ENCODE measurements around the gene DUSP15. TPM values are rescaled to one million over a fixed set of nuclear protein-coding genes. Genes with fewer than 3 reads are reported as not detected.
A peak's percentile ranks its signal among the peaks of the same experiment; 100 is the strongest.

The DUSP15 gene
- total and polyA plus RNA-seq, 2 of the 8 experiments (the other 6 are each of a cell fraction or from before 2014, with no cell fraction given) = 0.91 to 3.2 TPM

GRCh38 chr20:31906001-31906400, 35.7 kb upstream of the DUSP15 start:
- no peaks in the 10 kb centered on the region; the same call in 1 of the 2 replicates for H3K23me2 ChIP-seq (ENCODE audit: low read depth, low read length)
- DNase-seq (ENCODE audit: low read depth in 1 of 2, low spot score in 2 of 2) = no peak
- peak overlapping the region; percentile 4 to 45; a peak in 2 of 4 replicates for H3K4me2 ChIP-seq (ENCODE audit: insufficient read depth in 1 of 2, low read depth in 2 of 2, low read length in 2 of 2)
- peak overlapping the region; percentile 88; the same call in 1 of the 2 replicates for H2BK15ac ChIP-seq (ENCODE audit: low read length)
- H3K4me1 ChIP-seq (replicated peaks in 1 of 4; ENCODE audit: control insufficient read depth in 3 of 4, insufficient read depth in 4 of 4, low read length in 3 of 4) = peaks cover under 1 to 14% (median 11%) of the 10 kb centered on the region in 4 experiments
- WGBS, 2 experiments (ENCODE audit: extremely low coverage in 1 of 2, insufficient coverage in 1 of 2, insufficient read length in 1 of 2, insufficient replicate concordance in 2 of 2, low coverage in 1 of 2, low lambda C conversion rate in 2 of 2, missing lambda C conversion rate in 1 of 2) = 61% methylated on average over 5 of the region's 5 CpGs; no CpG with 5 or more reads in 1 of the 2 experiments
- H3K79me1 ChIP-seq (ENCODE audit: low read depth, low read length) = no peaks in the 10 kb centered on the region
- H2AFZ ChIP-seq (ENCODE audit: low read length) = peak overlapping the region; percentile 7; the same call in 1 of the 2 replicates
- H3K36me3 ChIP-seq (ENCODE audit: control insufficient read depth in 2 of 4, insufficient read depth in 4 of 4, low read length in 3 of 4) = no peaks in the 10 kb centered on the region
- peak overlapping the region; percentile 71; the same call in 1 of the 2 replicates for H2BK5ac ChIP-seq (ENCODE audit: low read depth, low read length)
- ChIA-PET CTCF (ENCODE audit: partially characterized antibody) (interaction anchor here (1.1 to 1.7 kb wide), 3 partner anchors 14 to 59 kb away, joined by 4 to 8 read pairs (median 4); no protein-coding TSS in a partner anchor), POLR2A (ENCODE audit: partially characterized antibody) (interaction anchor here (1.0 to 1.5 kb wide), 3 partner anchors 9 to 20 kb away, joined by 3 to 4 read pairs (median 3); no protein-coding TSS in a partner anchor)
- H3K14ac ChIP-seq (ENCODE audit: insufficient read length) = no peak overlapping the region
- peak overlapping the region in 1 of 4 experiments; percentile 29; a peak in 1 of 8 replicates for H3K4me3 ChIP-seq (ENCODE audit: extremely low read depth in 1 of 4, insufficient read depth in 2 of 4, low read depth in 3 of 4, low read length in 4 of 4)
- peak; percentile 80 for FAIRE-seq
- H4K8ac ChIP-seq (ENCODE audit: extremely low read depth, insufficient read depth, low read length) = no peak overlapping the region
- H3K4ac ChIP-seq (replicated peaks; ENCODE audit: insufficient read length, low read depth, low read length) = no peak overlapping the region
- peak overlapping the region; percentile 40; the same call in 1 of the 2 replicates for H2AK5ac ChIP-seq (ENCODE audit: low read depth, low read length)
- H3K18ac ChIP-seq (ENCODE audit: extremely low read depth, low read length) = peak overlapping the region; percentile 90; the same call in 1 of the 2 replicates
- no peaks in the 10 kb centered on the region for H3K9me3 ChIP-seq (ENCODE audit: insufficient read depth in 2 of 2, low read depth in 1 of 2, low read length in 1 of 2)
- peak overlapping the region in 2 of 4 experiments; percentile 17 to 45; a peak in 3 of 7 replicates for H3K9ac ChIP-seq (replicated peaks in 1 of 4; ENCODE audit: extremely low read depth in 1 of 4, low read depth in 3 of 4, low read length in 3 of 4)
- H2BK120ac ChIP-seq (replicated peaks; ENCODE audit: low read depth, low read length) = peak overlapping the region; percentile 77
- H4K5ac ChIP-seq (ENCODE audit: insufficient read length, low read depth, low read length) = no peak overlapping the region
- H3K79me2 ChIP-seq (ENCODE audit: control insufficient read depth in 1 of 2, insufficient read depth in 2 of 2, low read length in 2 of 2) = no peaks in the 10 kb centered on the region
- peak overlapping the region; percentile 99 for H2BK20ac ChIP-seq (ENCODE audit: low read length)
- no peak overlapping the region for H4K91ac ChIP-seq (replicated peaks; ENCODE audit: insufficient read length, low read length)
- no peak overlapping the region for H3K23ac ChIP-seq (ENCODE audit: insufficient read length)
- no peaks in the 10 kb centered on the region for H4K20me1 ChIP-seq (replicated peaks in 1 of 2; ENCODE audit: control insufficient read depth in 1 of 2, insufficient read depth in 2 of 2, low read length in 2 of 2)
- H3K27me3 ChIP-seq (replicated peaks in 1 of 4; ENCODE audit: control insufficient read depth in 3 of 4, extremely low read depth in 1 of 4, insufficient read depth in 3 of 4, low read length in 3 of 4) = peaks cover 0 to 2% (median 0%) of the 10 kb centered on the region in 4 experiments; a peak in 2 of 7 replicates
- peak overlapping the region; percentile 99 for H2BK12ac ChIP-seq (ENCODE audit: low read depth, low read length)
- peak overlapping the region; percentile 18; the same call in 1 of the 2 replicates for H3K27ac ChIP-seq (ENCODE audit: low read depth, low read length)
- no peak overlapping the region for H3K56ac ChIP-seq (replicated peaks; ENCODE audit: insufficient read length, low read depth, low read length)
- no peak for TF ChIP-seq FOSL1 (IDR thresholded peaks at IDR 0.05; ENCODE audit: insufficient read depth, low read depth, low read length)
- TF ChIP-seq NRF1 (IDR thresholded peaks at IDR 0.05; ENCODE audit: low read depth, low read length) = no peak
- no peak for TF ChIP-seq KDM5A (IDR thresholded peaks at IDR 0.05; ENCODE audit: low read length)
- 0 out of 2 replicates have a peak, but pooled peaks have one; percentile 23 for TF ChIP-seq MAX (IDR thresholded peaks at IDR 0.05)
- no peak for TF ChIP-seq CTBP2 (IDR thresholded peaks at IDR 0.05; ENCODE audit: borderline replicate concordance, insufficient read depth, insufficient read length, low read length)
- TF ChIP-seq CHD2 (IDR thresholded peaks at IDR 0.05; ENCODE audit: low read length) = no peak
- TF ChIP-seq TAF1 (IDR thresholded peaks at IDR 0.05; ENCODE audit: low read depth, low read length) = no peak; the same call in 1 of the 2 replicates
- TF ChIP-seq SUZ12 (IDR thresholded peaks at IDR 0.05; ENCODE audit: low read length) = no peak
- no peak for TF ChIP-seq POU5F1 (IDR thresholded peaks at IDR 0.05; ENCODE audit: low read depth, low read length)
- TF ChIP-seq POLR2AphosphoS5 (IDR thresholded peaks at IDR 0.05; ENCODE audit: low read depth, low read length) = peak; percentile 60; the same call in 1 of the 2 replicates
- no peak for TF ChIP-seq ATF3 (IDR thresholded peaks at IDR 0.05; ENCODE audit: insufficient read depth, low read depth, low read length)
- peak in 1 of 2 experiments; percentile 58; a peak in 2 of 3 replicates for TF ChIP-seq POLR2A (IDR thresholded peaks at IDR 0.05; ENCODE audit: control extremely low read depth in 1 of 2, low read depth in 2 of 2, low read length in 2 of 2)

All from H1 (cell line).